BLaER1 (cell line): Measurements from ENCODE around the gene FAM98B.

Experiments used
- H3K27ac ChIP-seq: shearing (Covaris generic); formaldehyde crosslinking; 2 replicates; pipeline ENCODE4 v1.8.1; 2022
- H3K27me3 ChIP-seq: shearing (Covaris generic); formaldehyde crosslinking; 2 replicates; pipeline ENCODE4 v1.8.1; 2022
- H3K36me3 ChIP-seq: shearing (Covaris generic); formaldehyde crosslinking; 2 replicates; pipeline ENCODE4 v1.8.1; 2022
- H3K4me1 ChIP-seq: shearing (Covaris generic); formaldehyde crosslinking; 2 replicates; pipeline ENCODE4 v1.8.1; 2022
- H3K4me2 ChIP-seq: shearing (Covaris generic); formaldehyde crosslinking; 2 replicates; pipeline ENCODE4 v1.8.1; 2022
- H3K4me3 ChIP-seq: shearing (Covaris generic); formaldehyde crosslinking; 2 replicates; pipeline ENCODE4 v1.8.1; 2022
- H3K9ac ChIP-seq: shearing (Covaris generic); formaldehyde crosslinking; 2 replicates; pipeline ENCODE4 v1.8.1; 2022
- H3K9me3 ChIP-seq: shearing (Covaris generic); formaldehyde crosslinking; 2 replicates; pipeline ENCODE4 v1.8.1; 2022
- H4K20me1 ChIP-seq: shearing (Covaris generic); formaldehyde crosslinking; 2 replicates; pipeline ENCODE4 v1.8.1; 2022
- Cebpa-rat ChIP-seq: shearing (Covaris generic); IDR thresholded peaks from 2 replicates; pipeline ENCODE4 v1.8.1; 2022

The FAM98B gene

DNA sequence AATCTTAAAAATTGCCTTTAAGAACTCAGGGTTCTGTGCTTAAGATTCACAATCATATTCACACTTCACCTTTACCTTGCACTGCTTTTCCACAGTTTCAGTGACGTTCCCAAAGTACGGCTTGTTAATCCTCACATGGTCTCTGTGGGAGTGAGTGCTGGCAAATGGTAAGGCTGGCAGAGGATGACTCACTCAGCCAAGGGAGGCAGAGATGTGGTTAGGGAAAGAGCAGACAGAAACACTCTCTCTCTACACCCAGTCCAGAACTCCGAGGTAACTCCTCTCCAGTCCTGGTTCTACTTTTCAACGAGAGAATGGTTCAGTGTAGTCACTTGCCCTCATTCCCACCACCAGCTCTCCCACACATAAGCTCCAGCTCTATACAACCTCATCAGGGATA lies 77.6 kb downstream of the FAM98B start:
- Histone ChIP-seq H3K27ac (no peak overlapping the region), H4K20me1 (peaks cover 20% of the 10 kb centered on the region), H3K4me2 (no peak overlapping the region), H3K36me3 (peaks cover 11% of the 10 kb centered on the region; the same call in 1 of the 2 replicates), H3K4me3 (no peak overlapping the region), H3K27me3 (no peaks in the 10 kb centered on the region), H3K9ac (no peak overlapping the region), H3K9me3 (no peaks in the 10 kb centered on the region), H3K4me1 (0 out of 2 replicates have a peak, but pooled peaks cover 7% of the 10 kb centered on the region)
- TF ChIP-seq Cebpa-rat: no peak

DNA sequence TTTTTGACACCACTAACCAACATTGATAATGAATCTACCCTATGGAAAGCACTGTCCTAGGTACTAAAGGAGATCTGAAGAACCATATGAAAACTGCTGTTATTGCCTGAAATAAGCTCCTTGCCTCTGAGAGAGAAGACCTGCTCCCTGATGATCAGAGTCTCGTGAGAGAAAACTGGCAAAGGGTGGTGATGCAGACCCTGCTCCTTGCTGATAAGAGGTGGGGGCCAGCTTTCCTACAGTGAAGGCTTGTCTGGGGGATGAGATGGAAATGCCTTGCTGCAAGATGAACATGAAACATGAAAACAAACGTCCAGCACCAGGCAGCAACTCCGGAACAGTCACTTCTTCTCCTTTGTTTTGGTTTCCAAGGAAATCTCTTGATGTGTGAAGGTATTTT lies 78.8 kb downstream of the FAM98B start:
- 0 out of 2 replicates have a peak, but pooled peaks cover 7% of the 10 kb centered on the region for H3K4me1 ChIP-seq
- H3K27me3 ChIP-seq: no peaks in the 10 kb centered on the region
- H3K4me2 ChIP-seq: no peak overlapping the region
- peaks cover 10% of the 10 kb centered on the region; the same call in 1 of the 2 replicates for H4K20me1 ChIP-seq
- H3K27ac ChIP-seq: no peak overlapping the region
- no peak overlapping the region for H3K4me3 ChIP-seq
- no peak for TF ChIP-seq Cebpa-rat
- H3K9me3 ChIP-seq: no peaks in the 10 kb centered on the region
- peaks cover 14% of the 10 kb centered on the region; the same call in 1 of the 2 replicates for H3K36me3 ChIP-seq
- no peak overlapping the region for H3K9ac ChIP-seq

DNA sequence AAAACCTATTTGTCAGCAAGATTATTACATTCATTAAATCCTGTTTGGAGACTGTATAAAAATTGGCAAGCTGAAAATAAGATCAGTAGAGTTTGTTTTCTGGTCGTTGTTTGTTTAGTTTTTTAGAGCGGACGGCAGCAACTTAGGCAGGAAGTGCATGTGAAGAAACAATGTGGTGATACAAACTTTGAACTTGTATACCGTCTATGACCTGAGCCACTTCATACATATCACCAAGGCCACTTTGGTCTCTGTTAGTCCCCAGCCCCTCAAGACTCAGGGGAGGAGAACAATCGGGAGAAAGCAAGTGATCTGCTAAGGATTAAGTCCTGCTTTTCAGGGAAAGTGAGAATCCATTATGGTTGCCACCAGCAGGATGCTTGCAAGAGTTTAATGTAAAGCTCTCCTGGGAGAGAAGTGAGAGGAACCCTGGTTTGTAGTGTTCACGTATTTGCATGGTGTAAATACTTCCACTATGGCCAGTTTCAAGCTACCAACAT lies 79.5 kb downstream of the FAM98B start:
- H3K27me3 ChIP-seq: no peaks in the 10 kb centered on the region
- peaks cover 14% of the 10 kb centered on the region; the same call in 1 of the 2 replicates for H3K36me3 ChIP-seq
- no peak for TF ChIP-seq Cebpa-rat
- no peak overlapping the region for H3K4me3 ChIP-seq
- no peak overlapping the region for H3K4me2 ChIP-seq
- peaks cover 14% of the 10 kb centered on the region; the same call in 1 of the 2 replicates for H4K20me1 ChIP-seq
- no peak overlapping the region for H3K27ac ChIP-seq
- no peaks in the 10 kb centered on the region for H3K9me3 ChIP-seq
- 0 out of 2 replicates have a peak, but pooled peaks cover 7% of the 10 kb centered on the region for H3K4me1 ChIP-seq
- no peak overlapping the region for H3K9ac ChIP-seq

DNA sequence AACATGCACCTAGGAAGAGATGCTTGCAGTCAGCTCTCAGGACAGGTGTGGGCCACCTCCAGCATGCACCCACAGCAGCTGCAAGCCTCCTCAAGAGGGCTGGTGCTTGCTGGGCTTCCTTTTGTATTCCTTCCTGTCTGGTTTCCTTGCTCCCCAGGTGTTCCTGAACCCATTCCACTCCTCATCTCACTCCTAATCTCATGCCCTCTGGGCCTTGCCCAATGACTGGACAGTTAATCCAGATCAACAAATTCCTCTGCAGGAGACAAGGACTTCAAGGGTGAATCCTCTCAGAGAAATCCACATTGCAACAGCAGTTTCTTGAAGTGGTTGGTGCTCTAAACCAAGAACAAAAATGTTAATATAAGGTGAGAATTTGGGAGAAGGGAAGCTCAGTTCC lies 80.0 kb downstream of the FAM98B start:
- Histone ChIP-seq H3K4me3 (no peak overlapping the region), H3K27me3 (no peaks in the 10 kb centered on the region), H3K9ac (no peak overlapping the region), H3K27ac (no peak overlapping the region), H3K4me2 (no peak overlapping the region), H3K9me3 (no peaks in the 10 kb centered on the region), H3K4me1 (0 out of 2 replicates have a peak, but pooled peaks cover 7% of the 10 kb centered on the region), H4K20me1 (peaks cover 19% of the 10 kb centered on the region; the same call in 1 of the 2 replicates), H3K36me3 (peaks cover 14% of the 10 kb centered on the region; the same call in 1 of the 2 replicates)
- no peak for TF ChIP-seq Cebpa-rat

DNA sequence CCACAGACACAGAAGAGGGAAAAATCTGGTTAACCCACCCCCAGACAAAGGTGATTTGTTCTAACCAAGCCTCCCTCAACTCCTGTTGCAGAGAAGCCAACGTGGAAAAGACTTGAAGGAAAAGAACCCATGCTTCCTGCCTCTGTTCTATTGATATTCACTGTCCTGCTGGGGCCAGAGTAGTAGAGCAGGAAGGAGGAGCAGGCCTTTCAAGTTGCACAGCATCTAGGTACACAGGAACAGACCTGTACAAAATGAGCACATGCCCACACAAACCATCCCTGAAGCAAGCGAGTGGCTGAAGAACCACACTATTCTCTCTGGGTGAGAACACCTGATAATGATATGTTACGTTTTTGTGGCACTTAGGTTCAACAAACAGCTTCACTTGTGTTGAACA lies 80.8 kb downstream of the FAM98B start:
- Histone ChIP-seq H4K20me1 (peaks cover 20% of the 10 kb centered on the region; the same call in 1 of the 2 replicates), H3K4me1 (0 out of 2 replicates have a peak, but pooled peaks cover 7% of the 10 kb centered on the region), H3K4me2 (no peak overlapping the region), H3K27me3 (no peaks in the 10 kb centered on the region), H3K4me3 (no peak overlapping the region), H3K36me3 (peaks cover 14% of the 10 kb centered on the region; the same call in 1 of the 2 replicates), H3K9me3 (no peaks in the 10 kb centered on the region), H3K9ac (no peak overlapping the region), H3K27ac (no peak overlapping the region)
- TF ChIP-seq Cebpa-rat: no peak

DNA sequence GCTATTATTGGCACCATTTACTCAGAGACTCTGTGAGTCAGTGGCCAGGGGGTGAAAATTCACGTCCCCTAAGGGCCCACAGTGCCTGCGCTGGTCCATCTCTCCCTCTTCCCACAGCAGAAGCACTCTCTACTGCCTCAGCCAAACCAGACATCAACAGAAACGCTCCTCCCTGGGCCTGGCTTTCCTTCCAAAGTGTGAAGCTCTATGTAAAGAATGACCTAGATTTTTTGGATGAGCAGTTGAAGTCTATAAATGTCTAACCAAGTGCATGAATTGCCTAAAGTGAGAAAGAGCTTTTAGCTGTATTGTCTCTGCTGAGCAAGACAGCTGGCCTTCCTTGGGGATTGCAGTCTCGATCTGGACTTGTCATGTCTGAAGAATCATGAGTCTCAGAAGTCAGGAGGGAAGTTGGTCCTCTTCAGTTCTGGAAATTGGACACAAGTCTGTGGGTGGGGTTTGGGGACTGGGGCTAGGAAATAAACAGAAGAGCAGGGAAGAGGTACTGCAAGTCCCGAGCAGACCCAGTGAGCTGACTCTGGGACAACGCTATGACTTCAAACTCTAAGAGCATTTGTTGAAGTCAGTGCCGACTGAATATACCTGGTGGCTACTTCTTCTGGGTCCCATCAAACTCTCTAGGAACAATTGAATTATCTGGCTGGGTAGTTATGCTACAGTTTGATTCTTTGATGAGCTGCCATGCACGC lies 81.7 kb downstream of the FAM98B start:
- H3K9ac ChIP-seq: no peak overlapping the region
- no peak overlapping the region for H3K4me3 ChIP-seq
- no peak overlapping the region for H3K4me2 ChIP-seq
- peaks cover 14% of the 10 kb centered on the region; the same call in 1 of the 2 replicates for H3K36me3 ChIP-seq
- no peak for TF ChIP-seq Cebpa-rat
- no peak overlapping the region for H3K27ac ChIP-seq
- 0 out of 2 replicates have a peak, but pooled peaks cover 12% of the 10 kb centered on the region for H3K4me1 ChIP-seq
- no peaks in the 10 kb centered on the region for H3K27me3 ChIP-seq
- no peaks in the 10 kb centered on the region for H3K9me3 ChIP-seq
- H4K20me1 ChIP-seq: peaks cover 22% of the 10 kb centered on the region; the same call in 1 of the 2 replicates

DNA sequence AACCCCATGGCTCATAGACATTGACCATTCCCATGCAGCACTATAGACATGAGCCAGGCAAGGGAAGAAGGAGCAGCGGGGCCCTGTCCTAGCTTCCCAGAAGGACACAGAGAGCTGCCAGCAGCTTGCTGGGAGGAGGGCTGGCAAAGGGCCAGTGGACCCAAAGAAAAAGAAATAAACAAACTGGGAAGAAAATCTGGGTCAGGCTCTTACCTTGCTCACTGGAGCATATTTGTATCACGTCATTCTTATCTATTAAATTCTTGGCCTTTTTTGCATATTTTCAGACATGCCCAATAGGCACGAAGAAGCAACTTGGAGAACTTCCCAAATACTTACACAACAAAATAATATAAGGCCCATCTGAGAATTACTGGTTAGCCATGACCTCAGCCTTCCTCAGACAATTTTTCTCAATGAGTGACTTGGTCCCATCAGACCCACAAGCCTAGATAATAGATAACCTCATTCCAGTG lies 82.3 kb downstream of the FAM98B start:
- Histone ChIP-seq H3K27ac (no peak overlapping the region), H3K9ac (no peak overlapping the region), H3K27me3 (no peaks in the 10 kb centered on the region), H3K4me2 (no peak overlapping the region), H4K20me1 (peaks cover 25% of the 10 kb centered on the region; the same call in 1 of the 2 replicates), H3K4me1 (0 out of 2 replicates have a peak, but pooled peaks cover 12% of the 10 kb centered on the region), H3K36me3 (peaks cover 13% of the 10 kb centered on the region; the same call in 1 of the 2 replicates), H3K9me3 (no peaks in the 10 kb centered on the region), H3K4me3 (no peak overlapping the region)
- TF ChIP-seq Cebpa-rat: no peak
